Stimulated activated CD4-positive, alpha-beta T cell treated with anti-CD3 and anti-CD28 coated beads, Interleukin-1b, Interleukin-23, amount 100 ng/mL, for 4 hours (primary cell): ENCODE results near the gene PGS1.

Experiments
- DNase-seq, 2 donors: peaks; one replicate each; pipeline ENCODE4 v3.0.0-alpha.2; 2020; ENCODE audit warnings: low read depth in 2 of 2

Gene PGS1

GRCh38 chr17:78473951-78474613 lies 95.6 kb downstream of the PGS1 start:
- no peak for DNase-seq
